Thyroid gland (tissue), 4 donors: Measurements from ENCODE around the gene ME3. TPM values are rescaled to one million over a fixed set of nuclear protein-coding genes. Genes with fewer than 3 reads are reported as not detected.

Experiments used
- DNase-seq, 2 donors: peaks; one replicate each; pipeline ENCODE4 v3.0.0-alpha.2; 2019
- H3K27ac ChIP-seq, 3 donors: fragments of 200-600 bp; sonication (generic); 1 replicate in 2 of 3; 2 replicates in 1 of 3; pipeline ENCODE4 v1.5.1; 2016 to 2019; ENCODE audit warnings: mild to moderate bottlenecking in 1 of 3, moderate library complexity in 1 of 3
- H3K27me3 ChIP-seq: fragments of 200-600 bp; sonication (generic); one replicate; pipeline ENCODE4 v1.5.1; 2019
- H3K36me3 ChIP-seq, 2 donors: fragments of 200-600 bp; sonication (generic); one replicate each; pipeline ENCODE4 v1.5.1; 2016 to 2019
- H3K4me1 ChIP-seq, 2 donors: fragments of 200-600 bp; sonication (generic); one replicate each; pipeline ENCODE4 v1.5.1; 2017 to 2019
- H3K4me3 ChIP-seq, 3 donors: fragments of 200-600 bp; sonication (generic); replicated peaks in 1 of 3; 1 replicate in 2 of 3; 2 replicates in 1 of 3; pipeline ENCODE4 v1.5.1; 2016; ENCODE audit warnings: mild to moderate bottlenecking in 1 of 3
- H3K9me3 ChIP-seq: fragments of 200-600 bp; sonication (generic); one replicate; pipeline ENCODE4 v1.5.1; 2017
- CTCF ChIP-seq, 6 experiments: fragments of 200-600 bp in 3 of 6; fragments of 450-650 bp in 3 of 6; sonication (generic) in 3 of 6; IDR thresholded peaks; one replicate each; pipeline ENCODE4 v1.5.1; 2016 to 2019; ENCODE audit warnings: antibody characterized with exemption in 6 of 6, mild to moderate bottlenecking in 2 of 6, inconsistent platforms in 1 of 6, moderate library complexity in 1 of 6
- POLR2A ChIP-seq, 2 donors: fragments of 450-650 bp; IDR thresholded peaks; one replicate each; pipeline ENCODE4 v1.6.1; 2017; ENCODE audit warnings: antibody characterized with exemption in 2 of 2, mild to moderate bottlenecking in 2 of 2, moderate library complexity in 1 of 2
- WGBS, 2 donors: methylation state at CpG; one replicate each; pipeline ENCODE4 v1.1.5; 2017; 5-methylcytosine and 5-hydroxymethylcytosine counted together
- intact Hi-C: fragments of 100-400 bp; cut with DNase I; formaldehyde crosslinking; loops from one replicate; pipeline ENCODE4 v1.15.1; 2023
- total RNA-seq, 4 donors: library from RNA; depleted of rRNA; stranded (reverse); fragments of >200 nt; gene quantifications; one replicate each; pipeline ENCODE4 v1.2.3, GENCODE V29; 2016

The ME3 gene
- total RNA-seq, 4 donors from 2014 or later, result 29.1 to 53.5 (median 37.1) TPM

- TF ChIP-seq CTCF (IDR thresholded peaks at IDR 0.05) (no peak), POLR2A (IDR thresholded peaks at IDR 0.05) (no peak)
- DNase-seq, result peak in 1 of 2 donors; percentile 12
- 66 to 76% methylated on average over 5 of the region's 5 CpGs for WGBS, 2 donors
These were observed 202.7 kb downstream of the ME3 start for GRCh38 chr11:86469491-86470388.

GRCh38 chr11:86468169-86468568, 204.2 kb downstream of the ME3 start:
- Histone ChIP-seq H3K27ac (no peak overlapping the region), H3K4me3 (no peak overlapping the region), H3K4me1 (peaks cover 4 to 27% of the 10 kb centered on the region in 2 donors), H3K9me3 (no peaks in the 10 kb centered on the region), H3K36me3 (no peaks in the 10 kb centered on the region), H3K27me3 (no peaks in the 10 kb centered on the region)
- WGBS, 2 donors, result 96 to 97% methylated on average over 1 of the region's 1 CpG
- DNase-seq, result no peak
- TF ChIP-seq POLR2A (IDR thresholded peaks at IDR 0.05), result no peak
- TF ChIP-seq CTCF (IDR thresholded peaks at IDR 0.05), result no peak
- intact Hi-C loops, result loop anchor here (10.0 kb wide), 1 partner anchor 117 kb away; no protein-coding TSS in a partner anchor

More at GRCh38 chr11:86469491-86470388, 202.7 kb downstream of the ME3 start:
- no peak overlapping the region for H3K27ac ChIP-seq
- no peaks in the 10 kb centered on the region for H3K9me3 ChIP-seq
- peaks cover 0 to 20% of the 10 kb centered on the region in 2 donors for H3K4me1 ChIP-seq
- no peaks in the 10 kb centered on the region for H3K36me3 ChIP-seq
- H3K27me3 ChIP-seq, result no peaks in the 10 kb centered on the region
- H3K4me3 ChIP-seq, result no peak overlapping the region
- intact Hi-C loops, result loop anchor here (10.0 kb wide), 1 partner anchor 115 kb away; no protein-coding TSS in a partner anchor

GRCh38 chr11:86464509-86465221, 207.8 kb downstream of the ME3 start:
- no peaks in the 10 kb centered on the region for H3K27me3 ChIP-seq
- intact Hi-C loops, result loop anchor here (10.0 kb wide), 1 partner anchor 120 kb away; no protein-coding TSS in a partner anchor
- no peaks in the 10 kb centered on the region for H3K36me3 ChIP-seq
- WGBS, 2 donors, result 95 to 98% methylated on average over 5 of the region's 5 CpGs
- peaks cover 12 to 38% of the 10 kb centered on the region in 2 donors for H3K4me1 ChIP-seq
- no peak for DNase-seq
- H3K4me3 ChIP-seq, result no peak overlapping the region
- H3K27ac ChIP-seq, result peak overlapping the region; percentile 53 to 70 (median 64)
- no peak for TF ChIP-seq POLR2A (IDR thresholded peaks at IDR 0.05)
- no peak for TF ChIP-seq CTCF (IDR thresholded peaks at IDR 0.05)
- no peaks in the 10 kb centered on the region for H3K9me3 ChIP-seq

GRCh38 chr11:86463955-86464354, 208.5 kb downstream of the ME3 start:
- WGBS, 2 donors, result 74 to 84% methylated on average over 5 of the region's 5 CpGs
- no peaks in the 10 kb centered on the region for H3K9me3 ChIP-seq
- intact Hi-C loops, result loop anchor here (10.0 kb wide), 1 partner anchor 121 kb away; no protein-coding TSS in a partner anchor
- no peaks in the 10 kb centered on the region for H3K27me3 ChIP-seq
- H3K27ac ChIP-seq, result peak overlapping the region; percentile 53 to 70 (median 64)
- TF ChIP-seq CTCF (IDR thresholded peaks at IDR 0.05) (no peak), POLR2A (IDR thresholded peaks at IDR 0.05) (no peak)
- peak; percentile 43 to 53 for DNase-seq
- H3K4me1 ChIP-seq, result peaks cover 15 to 40% of the 10 kb centered on the region in 2 donors
- no peaks in the 10 kb centered on the region for H3K36me3 ChIP-seq
- H3K4me3 ChIP-seq, result no peak overlapping the region
